WTC11 (cell line): ENCODE results near the gene CDYL.

ENCODE experiments used
- IRF2 ChIP-seq: sonication (generic); formaldehyde crosslinking; IDR thresholded peaks from 2 replicates; pipeline ENCODE4 v1.8.0; 2022; ENCODE audit warnings: low read depth, missing genetic modification reagents, borderline replicate concordance
- JAZF1 ChIP-seq: fragments of 250-450 bp; sonication (Bioruptor Pico); IDR thresholded peaks from 2 replicates; pipeline ENCODE4 v1.9.0; 2021; ENCODE audit warnings: moderate library complexity, mild to moderate bottlenecking, inconsistent platforms
- JUN ChIP-seq: sonication (generic); formaldehyde crosslinking; IDR thresholded peaks from 2 replicates; pipeline ENCODE4 v1.8.0; 2023; ENCODE audit warnings: mild to moderate bottlenecking, missing genetic modification reagents
- SP1 ChIP-seq: sonication (generic); formaldehyde crosslinking; conservative IDR thresholded peaks from 2 replicates; pipeline ENCODE4 v1.8.1; 2022; ENCODE audit warnings: missing genetic modification reagents
- ZNF423 ChIP-seq: fragments of 250-450 bp; sonication (Bioruptor Pico); IDR thresholded peaks from 2 replicates; pipeline ENCODE4 v2.1.2; 2022; ENCODE audit warnings: mild to moderate bottlenecking, moderate library complexity
- TF ChIP-seq, protein P1 (sequence below): fragments of 200-600 bp; IDR thresholded peaks from 2 replicates; pipeline ENCODE4 v1.8.0; 2022; ENCODE audit warnings: antibody characterized with exemption
- TF ChIP-seq, protein P2 (sequence below): sonication (generic); formaldehyde crosslinking; conservative IDR thresholded peaks from 2 replicates; pipeline ENCODE4 v1.8.1; 2022; ENCODE audit warnings: mild to moderate bottlenecking, missing genetic modification reagents
- TF ChIP-seq, protein P3 (sequence below): fragments of 250-450 bp; sonication (Bioruptor Pico); IDR thresholded peaks from 2 replicates; pipeline ENCODE4 v1.9.0; 2021; ENCODE audit warnings: moderate library complexity, mild to moderate bottlenecking, inconsistent platforms, borderline replicate concordance
- TF ChIP-seq, protein P4 (sequence below): sonication (generic); formaldehyde crosslinking; IDR thresholded peaks from 2 replicates; pipeline ENCODE4 v1.8.0; 2022; ENCODE audit warnings: mild to moderate bottlenecking, missing genetic modification reagents

DNA sequence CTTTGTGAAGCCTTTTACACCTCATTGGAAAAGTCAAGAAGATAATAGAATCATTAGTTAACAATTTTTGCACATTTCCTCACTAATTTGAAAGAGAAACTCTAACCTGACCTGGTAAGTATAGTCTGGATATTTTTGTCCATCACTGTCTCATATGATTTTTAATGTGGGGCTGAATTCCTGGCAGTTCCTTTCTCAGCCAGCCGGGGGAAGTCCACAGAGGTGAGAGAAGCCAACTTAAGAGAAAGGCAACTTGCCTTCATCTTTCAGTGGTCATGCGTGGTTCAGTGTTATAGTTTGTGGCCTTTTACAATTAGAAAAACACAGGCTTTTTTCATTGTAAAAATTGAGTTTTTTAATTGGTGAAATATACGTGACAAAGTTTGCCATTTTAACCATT is 80.6 kb downstream of the CDYL start:
- TF ChIP-seq, protein P1, sequence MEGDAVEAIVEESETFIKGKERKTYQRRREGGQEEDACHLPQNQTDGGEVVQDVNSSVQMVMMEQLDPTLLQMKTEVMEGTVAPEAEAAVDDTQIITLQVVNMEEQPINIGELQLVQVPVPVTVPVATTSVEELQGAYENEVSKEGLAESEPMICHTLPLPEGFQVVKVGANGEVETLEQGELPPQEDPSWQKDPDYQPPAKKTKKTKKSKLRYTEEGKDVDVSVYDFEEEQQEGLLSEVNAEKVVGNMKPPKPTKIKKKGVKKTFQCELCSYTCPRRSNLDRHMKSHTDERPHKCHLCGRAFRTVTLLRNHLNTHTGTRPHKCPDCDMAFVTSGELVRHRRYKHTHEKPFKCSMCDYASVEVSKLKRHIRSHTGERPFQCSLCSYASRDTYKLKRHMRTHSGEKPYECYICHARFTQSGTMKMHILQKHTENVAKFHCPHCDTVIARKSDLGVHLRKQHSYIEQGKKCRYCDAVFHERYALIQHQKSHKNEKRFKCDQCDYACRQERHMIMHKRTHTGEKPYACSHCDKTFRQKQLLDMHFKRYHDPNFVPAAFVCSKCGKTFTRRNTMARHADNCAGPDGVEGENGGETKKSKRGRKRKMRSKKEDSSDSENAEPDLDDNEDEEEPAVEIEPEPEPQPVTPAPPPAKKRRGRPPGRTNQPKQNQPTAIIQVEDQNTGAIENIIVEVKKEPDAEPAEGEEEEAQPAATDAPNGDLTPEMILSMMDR = no peak
- TF ChIP-seq ZNF423 (CRISPR knock-in tag) (no peak), SP1 (CRISPR knock-in tag) (no peak), JUN (no peak), IRF2 (CRISPR knock-in tag) (no peak), JAZF1 (no peak)
- TF ChIP-seq, protein P2, sequence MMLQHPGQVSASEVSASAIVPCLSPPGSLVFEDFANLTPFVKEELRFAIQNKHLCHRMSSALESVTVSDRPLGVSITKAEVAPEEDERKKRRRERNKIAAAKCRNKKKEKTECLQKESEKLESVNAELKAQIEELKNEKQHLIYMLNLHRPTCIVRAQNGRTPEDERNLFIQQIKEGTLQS (CRISPR knock-in tag) = no peak
- TF ChIP-seq, protein P3, sequence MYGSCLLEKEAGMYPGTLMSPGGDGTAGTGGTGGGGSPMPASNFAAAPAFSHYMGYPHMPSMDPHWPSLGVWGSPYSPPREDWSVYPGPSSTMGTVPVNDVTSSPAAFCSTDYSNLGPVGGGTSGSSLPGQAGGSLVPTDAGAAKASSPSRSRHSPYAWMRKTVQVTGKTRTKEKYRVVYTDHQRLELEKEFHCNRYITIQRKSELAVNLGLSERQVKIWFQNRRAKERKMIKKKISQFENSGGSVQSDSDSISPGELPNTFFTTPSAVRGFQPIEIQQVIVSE = no peak
- TF ChIP-seq, protein P4, sequence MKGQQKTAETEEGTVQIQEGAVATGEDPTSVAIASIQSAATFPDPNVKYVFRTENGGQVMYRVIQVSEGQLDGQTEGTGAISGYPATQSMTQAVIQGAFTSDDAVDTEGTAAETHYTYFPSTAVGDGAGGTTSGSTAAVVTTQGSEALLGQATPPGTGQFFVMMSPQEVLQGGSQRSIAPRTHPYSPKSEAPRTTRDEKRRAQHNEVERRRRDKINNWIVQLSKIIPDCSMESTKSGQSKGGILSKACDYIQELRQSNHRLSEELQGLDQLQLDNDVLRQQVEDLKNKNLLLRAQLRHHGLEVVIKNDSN = no peak
